Renal cortical epithelial cell (primary cell): Measurements from ENCODE around the gene TMEM253. TPM values are rescaled to one million over a fixed set of nuclear protein-coding genes. Genes with fewer than 3 reads are reported as not detected.

Experiments
- DNase-seq: peaks from one replicate; pipeline ENCODE4 v3.0.0-alpha.2; 2011; ENCODE audit warnings: low read depth
- total RNA-seq: library from RNA; depleted of rRNA; stranded (reverse); fragments of >200 nt; gene quantifications from 2 replicates; pipeline ENCODE4 v1.2.3, GENCODE V29; 2014

TMEM253 gene
- total RNA-seq, 1 donor from 2014 or later = 0.10 TPM

DNA sequence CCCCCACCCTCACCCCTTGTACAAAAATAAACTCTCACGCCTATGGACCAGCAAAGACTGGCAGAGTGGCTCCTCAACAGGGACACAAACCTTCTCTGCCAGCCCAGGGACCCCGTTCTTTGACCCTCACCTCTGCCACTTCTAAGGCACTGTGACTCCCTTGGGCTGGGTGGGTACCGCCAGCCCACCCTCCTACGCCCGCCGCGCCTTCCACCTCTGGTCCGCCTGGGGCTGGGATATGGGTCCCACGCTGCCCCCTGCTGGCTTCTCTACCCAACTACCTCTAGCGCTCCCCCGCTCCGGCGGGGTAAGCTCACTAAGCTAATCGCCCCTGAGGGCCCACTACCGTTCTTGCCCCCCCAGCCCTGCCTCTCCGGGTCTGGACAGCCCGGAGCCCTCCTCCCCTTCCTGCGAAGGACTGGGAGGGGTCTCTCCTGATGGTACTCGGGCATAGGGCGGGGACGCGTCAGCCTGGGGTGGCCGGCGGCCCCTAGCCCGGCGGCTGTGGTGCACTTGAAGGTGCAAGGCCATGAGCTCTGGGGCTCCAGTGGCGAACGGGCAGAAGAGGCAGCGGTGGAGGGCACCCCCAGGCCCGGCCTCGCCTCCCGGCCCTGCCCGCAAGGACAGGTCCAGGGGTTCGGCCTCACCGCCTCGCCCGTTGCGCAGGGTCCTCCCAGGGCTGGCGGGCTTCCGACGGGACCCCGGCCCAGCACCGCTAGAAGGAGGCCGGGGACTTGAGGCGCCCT is 10.5 kb upstream of the TMEM253 start:
- DNase-seq = no peak

- DNase-seq = no peak
Observed at GRCh38 chr14:21090940-21091663, 9.8 kb upstream of the TMEM253 start.

GRCh38 chr14:21091821-21092272 is 9.0 kb upstream of the TMEM253 start:
- no peak for DNase-seq

DNA sequence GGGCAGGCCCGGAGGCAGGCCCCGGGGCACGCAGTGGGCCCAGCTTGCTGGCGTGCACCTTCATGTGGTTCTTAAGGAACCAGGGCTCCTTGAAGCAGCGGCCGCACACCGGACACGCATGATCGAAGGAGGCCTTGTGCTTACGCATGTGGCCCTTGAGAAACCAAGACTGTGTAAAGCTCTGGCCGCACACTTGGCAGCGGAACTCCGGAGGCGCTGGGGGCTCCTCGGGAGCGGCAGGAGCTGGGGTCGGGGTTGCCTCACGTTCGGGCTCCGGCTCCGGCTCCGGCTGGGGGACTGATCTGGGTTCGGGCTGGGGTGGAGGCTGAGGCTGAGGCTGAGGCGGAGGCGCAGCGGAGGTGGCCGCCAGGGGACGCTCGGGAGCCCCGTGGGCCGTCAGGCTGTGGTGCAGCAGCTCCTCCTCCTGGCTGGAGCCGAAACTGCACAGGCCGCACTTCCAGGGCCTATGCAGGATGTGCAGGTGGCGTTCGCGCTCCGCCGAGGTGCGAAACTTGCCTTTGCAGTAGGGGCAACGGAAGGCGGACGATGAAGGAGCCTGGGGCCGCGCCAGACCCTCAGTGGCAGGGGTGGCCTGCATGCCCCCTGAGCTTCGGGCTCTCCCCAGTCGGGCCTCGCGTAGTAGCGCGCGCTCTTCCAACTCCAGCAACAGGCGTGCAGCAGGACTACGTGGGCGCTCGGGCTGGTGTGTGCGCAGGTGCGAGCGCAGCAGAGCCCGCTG is 8.4 kb upstream of the TMEM253 start:
- DNase-seq = peak; percentile 35

GRCh38 chr14:21093018-21093417 is 7.8 kb upstream of the TMEM253 start:
- no peak for DNase-seq

DNA sequence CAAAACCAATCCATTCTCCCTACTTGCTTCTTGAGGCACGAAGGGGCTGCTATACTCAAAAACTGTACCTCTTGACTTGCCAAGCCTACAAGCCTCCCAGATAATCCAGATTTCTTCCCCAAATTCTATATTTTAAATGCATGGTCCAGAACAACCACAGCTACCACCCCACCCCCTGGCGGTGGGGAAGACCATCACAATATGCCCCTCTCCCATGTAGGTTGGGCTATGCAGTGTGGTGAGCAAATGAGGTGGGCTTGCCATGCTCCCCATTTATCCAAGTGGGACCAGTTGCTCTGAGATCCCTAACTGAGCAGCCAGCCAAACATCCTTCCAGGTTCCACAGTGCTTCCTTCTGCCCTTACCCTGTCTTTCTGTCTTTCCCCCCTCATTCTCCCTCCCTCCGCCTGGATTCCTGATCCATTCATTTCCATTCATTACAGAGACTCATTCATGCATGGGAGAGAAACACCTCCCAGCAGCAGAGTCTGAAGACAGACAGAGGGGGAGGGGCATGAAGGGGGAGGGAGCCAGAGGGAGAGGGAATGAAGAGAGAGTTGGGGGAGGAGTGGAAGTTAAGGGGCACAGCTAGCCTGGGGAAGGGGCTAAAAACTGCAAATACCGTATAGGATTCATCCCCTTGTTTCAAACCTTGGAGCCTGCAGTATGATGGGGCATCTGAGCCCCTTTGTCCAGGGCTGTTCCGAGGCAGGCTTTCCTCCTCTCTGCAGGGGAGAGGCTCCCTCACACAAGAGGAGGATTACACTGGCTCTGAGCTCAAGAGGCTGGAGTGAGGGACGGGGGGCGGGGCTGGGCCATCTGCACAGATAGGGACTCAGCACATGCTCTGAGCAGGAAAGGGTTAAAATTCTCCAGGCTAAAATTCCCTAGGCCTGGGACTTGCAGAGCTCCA is 6.8 kb upstream of the TMEM253 start:
- DNase-seq = peak; percentile 75

GRCh38 chr14:21095430-21096205 is 5.2 kb upstream of the TMEM253 start:
- DNase-seq = no peak

DNA sequence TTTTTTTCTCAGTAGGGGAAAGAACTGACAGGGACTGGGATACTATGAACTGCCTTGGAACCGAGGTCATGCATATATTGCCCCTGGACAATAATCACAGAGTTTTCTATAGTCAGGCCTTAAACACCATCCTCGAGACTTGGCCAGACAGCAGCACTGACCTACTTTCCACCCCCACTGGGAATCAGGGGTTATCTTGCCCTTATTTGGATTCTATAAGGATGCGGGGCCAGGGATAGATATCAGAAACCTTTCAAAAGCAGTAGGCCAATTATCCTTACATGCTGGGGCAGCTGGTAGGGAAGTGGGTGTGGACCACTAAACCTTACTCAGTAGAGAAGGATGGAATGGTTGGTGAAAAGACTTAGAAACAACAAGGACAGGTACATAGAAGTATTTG is 4.4 kb upstream of the TMEM253 start:
- DNase-seq = no peak

- DNase-seq = no peak
Observed at GRCh38 chr14:21096978-21097635, 3.8 kb upstream of the TMEM253 start.

GRCh38 chr14:21097636-21098075 is 3.2 kb upstream of the TMEM253 start:
- no peak for DNase-seq

DNA sequence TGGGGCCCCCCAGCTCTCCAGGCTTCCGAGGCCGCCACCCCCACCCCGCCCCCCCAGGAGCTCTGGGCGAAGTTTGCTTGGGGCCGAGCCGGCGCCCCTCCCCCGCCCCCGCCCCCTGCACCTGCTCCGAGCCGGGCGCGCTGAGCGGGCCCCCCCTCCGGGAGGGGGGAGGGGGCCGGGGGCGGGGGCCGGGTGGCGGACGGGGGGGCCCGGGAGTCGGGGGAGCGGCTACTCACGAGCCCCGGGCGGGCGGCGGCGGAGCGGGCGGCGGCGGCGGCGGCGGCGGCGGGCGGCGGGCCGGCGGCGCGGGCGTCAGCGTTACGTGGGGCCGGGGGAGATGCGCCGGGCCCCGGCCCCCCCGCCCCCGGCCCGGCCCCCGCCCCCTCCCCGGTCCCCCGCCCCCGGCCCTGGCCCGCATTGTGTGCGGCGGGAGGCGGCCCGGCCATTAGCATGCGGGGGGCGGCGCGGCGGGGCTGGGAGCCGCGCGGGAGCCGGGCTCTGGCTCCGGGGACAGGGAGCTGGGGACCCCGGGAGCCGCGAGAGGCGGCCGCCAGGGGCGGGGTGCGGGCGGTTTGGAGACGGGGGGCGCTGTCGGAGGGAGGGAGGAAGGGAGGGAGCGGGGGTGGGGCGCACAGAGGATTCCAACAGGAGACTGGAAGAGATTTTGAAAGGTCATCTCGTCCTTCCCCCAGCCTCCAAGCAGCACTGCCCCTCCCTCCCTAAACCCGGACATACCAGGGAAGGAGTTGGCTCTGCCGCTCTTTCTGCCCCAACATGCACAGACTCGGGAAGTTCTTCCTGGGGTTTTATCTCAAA is 2.6 kb upstream of the TMEM253 start, which contains the start of gene ZNF219:
TSS of gene ZNF219 (minus strand) at position 580 of the 816 bp plus-strand sequence. CDS start 5,064 bp downstream, outside the sequence.
- DNase-seq = no peak

DNA sequence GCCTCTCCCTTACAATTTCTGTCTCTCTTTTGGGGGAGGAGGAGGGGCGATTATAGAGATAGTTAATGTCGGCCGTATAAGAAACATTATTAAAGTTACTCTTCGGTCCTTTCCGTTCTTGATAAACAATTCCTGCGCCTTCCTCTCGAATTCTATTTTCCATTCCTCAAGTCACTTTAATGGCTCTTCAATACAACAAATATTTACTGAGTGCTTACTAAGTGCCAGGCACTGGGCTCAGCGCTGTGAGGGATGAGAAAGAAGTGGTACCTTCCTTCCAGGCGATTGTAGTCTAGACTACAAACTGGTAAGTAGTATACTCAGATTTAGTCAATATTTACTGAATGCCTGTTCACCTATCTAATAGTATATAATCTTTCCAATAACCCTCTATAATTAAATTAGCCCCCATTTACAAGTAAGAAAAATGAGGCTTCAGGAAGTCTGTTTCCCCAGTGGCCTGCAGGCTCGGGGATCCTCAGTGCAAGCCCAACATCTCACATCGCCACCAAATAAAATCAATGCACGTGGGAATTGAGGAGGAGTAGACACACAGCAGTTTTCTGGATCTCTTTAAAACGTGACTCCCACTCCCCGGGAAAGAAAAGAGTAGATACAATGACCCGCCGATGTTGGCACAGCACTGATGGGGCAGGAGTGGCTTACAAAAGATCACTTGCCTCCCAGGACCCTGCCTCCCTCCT is 1.8 kb upstream of the TMEM253 start:
- DNase-seq = no peak

DNA sequence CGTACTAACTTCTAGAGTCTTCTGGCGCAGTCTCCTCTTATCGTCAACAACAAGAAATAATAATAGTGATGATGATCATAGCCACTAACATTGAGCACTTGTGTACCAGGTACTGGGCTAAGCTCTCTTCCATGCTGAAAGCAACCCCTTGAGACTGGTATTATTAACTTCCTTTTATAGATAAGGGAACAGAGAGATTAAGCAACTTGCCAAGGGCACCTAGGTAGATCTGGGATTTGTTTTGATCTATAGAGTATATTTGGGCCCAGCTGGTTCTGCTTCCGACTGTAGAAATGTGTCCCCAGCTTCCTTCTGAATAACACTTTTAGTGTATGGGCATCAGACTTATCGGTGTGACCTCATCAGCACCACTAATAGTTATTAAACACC is 1.3 kb upstream of the TMEM253 start:
- DNase-seq = no peak

GRCh38 chr14:21101802-21102413 is 1.0 kb downstream of the TMEM253 start:
- DNase-seq = peak; percentile 32

DNA sequence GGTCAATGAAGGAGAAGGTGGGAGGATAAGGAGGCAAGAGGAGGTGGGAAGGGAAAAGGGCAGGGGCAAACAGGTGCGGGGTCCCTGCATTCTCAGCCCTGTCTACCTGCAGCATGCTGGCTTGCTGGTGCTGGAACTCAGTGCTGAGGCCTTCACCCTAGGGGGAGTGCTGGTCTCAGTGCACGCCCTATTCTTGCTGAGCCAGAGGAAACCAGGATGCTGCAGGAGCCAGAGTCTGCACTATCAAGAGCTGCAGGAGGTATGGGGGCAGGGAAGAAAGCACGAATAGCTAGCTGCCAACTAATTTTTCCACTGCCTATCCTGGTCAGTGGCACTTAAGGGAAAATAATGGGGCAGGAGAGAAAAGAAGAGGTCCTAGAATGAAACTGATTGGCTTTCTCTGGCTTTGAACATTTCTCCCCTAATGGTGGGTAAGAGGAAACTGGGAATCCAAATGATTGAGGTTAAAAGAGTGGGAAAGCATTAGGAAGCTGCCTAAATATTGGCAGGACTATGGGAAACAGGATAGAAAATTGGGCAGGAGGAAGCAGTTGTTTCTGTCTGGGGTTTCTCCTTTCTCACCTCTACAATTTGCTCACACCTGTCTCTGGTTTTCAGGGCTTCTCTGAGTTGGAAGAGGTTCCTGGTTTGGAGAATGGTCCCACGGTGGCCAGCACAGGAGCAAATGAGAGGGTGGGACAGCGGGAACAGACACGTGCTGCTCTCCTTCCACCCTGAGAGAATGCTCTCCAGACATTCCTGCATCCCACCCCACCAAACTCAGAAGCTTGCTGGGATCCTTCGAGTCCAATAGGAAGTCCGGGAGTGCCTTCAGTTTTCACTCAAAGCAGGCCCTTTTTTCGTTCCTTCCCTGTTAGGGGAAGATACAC is 1.9 kb downstream of the TMEM253 start:
- DNase-seq = no peak

GRCh38 chr14:21103411-21103709 is 2.5 kb downstream of the TMEM253 start:
- DNase-seq = no peak
